Measurements from ENCODE around the gene CNGA1. TPM values are rescaled to one million over a fixed set of nuclear protein-coding genes. Genes with fewer than 3 reads are reported as not detected.
"Not testable (repeated sequence)": the region's sequence is repeated elsewhere in the genome, so short reads cannot be mapped to it uniquely, and the experiment has no call there.

The CNGA1 gene
- total RNA-seq, 2 experiments from 2014 or later: 0.38 TPM; not detected in 1

GRCh38 chr4:48002267-48002666 lies 14.2 kb downstream of the CNGA1 start:
- ChIA-PET POLR2A (no interaction called here), CTCF (interaction anchor here (1.4 kb wide), 1 partner anchor 85 kb away, joined by 4 read pairs; no protein-coding TSS in a partner anchor)

- ChIA-PET POLR2A (no interaction called here), CTCF (no interaction called here)
Measured at GRCh38 chr4:47996021-47996420, 20.5 kb downstream of the CNGA1 start.

GRCh38 chr4:47992475-47992874 lies 24.0 kb downstream of the CNGA1 start:
- CTCF ChIA-PET, POLR2A ChIA-PET: not testable (repeated sequence)

- ChIA-PET CTCF (no interaction called here), POLR2A (no interaction called here)
Measured at GRCh38 chr4:47990145-47990544, 26.3 kb downstream of the CNGA1 start.

GRCh38 chr4:47974566-47974965 lies 41.9 kb downstream of the CNGA1 start:
- ChIA-PET POLR2A (interaction anchor here (0.6 kb wide), 1 partner anchor 106 kb away, joined by 3 read pairs; no protein-coding TSS in a partner anchor), CTCF (no interaction called here)

GRCh38 chr4:47972721-47973120 lies 43.8 kb downstream of the CNGA1 start:
- ChIA-PET POLR2A (no interaction called here), CTCF (no interaction called here)

GRCh38 chr4:47972181-47972580 lies 44.3 kb downstream of the CNGA1 start:
- POLR2A ChIA-PET: no interaction called here

GRCh38 chr4:47968847-47969246 lies 47.6 kb downstream of the CNGA1 start:
- CTCF ChIA-PET: no interaction called here
- POLR2A ChIA-PET: no interaction called here

More at GRCh38 chr4:47972181-47972580, 44.3 kb downstream of the CNGA1 start:
- CTCF ChIA-PET: no interaction called here

- CTCF ChIA-PET: no interaction called here
Measured at GRCh38 chr4:47954677-47955076, 61.8 kb downstream of the CNGA1 start.

GRCh38 chr4:47954245-47954644 lies 62.2 kb downstream of the CNGA1 start:
- CTCF ChIA-PET: no interaction called here

More at GRCh38 chr4:47954677-47955076, 61.8 kb downstream of the CNGA1 start:
- POLR2A ChIA-PET: no interaction called here

GRCh38 chr4:47945930-47946726 lies 70.4 kb downstream of the CNGA1 start:
- ChIA-PET POLR2A (no interaction called here), CTCF (no interaction called here)

More at GRCh38 chr4:47954245-47954644, 62.2 kb downstream of the CNGA1 start:
- POLR2A ChIA-PET: no interaction called here

- ChIA-PET POLR2A (no interaction called here), CTCF (interaction anchor here (0.8 to 2.1 kb wide), 2 partner anchors 8 to 10 kb away, joined by 3 to 4 read pairs; no protein-coding TSS in a partner anchor)
Measured at GRCh38 chr4:47942081-47942819, 74.2 kb downstream of the CNGA1 start.

GRCh38 chr4:47939456-47939855 lies 77.0 kb downstream of the CNGA1 start:
- POLR2A ChIA-PET: no interaction called here
- CTCF ChIA-PET: interaction anchor here (1.4 to 1.6 kb wide), 2 partner anchors 146 to 270 kb away, joined by 3 read pairs; no protein-coding TSS in a partner anchor

- ChIA-PET POLR2A (no interaction called here), CTCF (no interaction called here)
Measured at GRCh38 chr4:47936336-47936735, 80.1 kb downstream of the CNGA1 start.

GRCh38 chr4:47933840-47934239 lies 82.6 kb downstream of the CNGA1 start:
- ChIA-PET POLR2A (interaction anchor here (0.6 kb wide), 1 partner anchor 97 kb away, joined by 3 read pairs; no protein-coding TSS in a partner anchor), CTCF (interaction anchor here (0.9 to 1.6 kb wide), 7 partner anchors 9 to 268 kb away, joined by 3 to 6 read pairs (median 4); no protein-coding TSS in a partner anchor)

GRCh38 chr4:47930971-47931804 lies 85.3 kb downstream of the CNGA1 start:
- ChIA-PET CTCF (interaction anchor here (0.9 to 1.1 kb wide), 2 partner anchors 244 to 263 kb away, joined by 3 read pairs; no protein-coding TSS in a partner anchor), POLR2A (no interaction called here)

- CTCF ChIA-PET: no interaction called here
Measured at GRCh38 chr4:47929682-47930201, 86.7 kb downstream of the CNGA1 start.

GRCh38 chr4:47926667-47927258 lies 89.7 kb downstream of the CNGA1 start:
- CTCF ChIA-PET: no interaction called here
- POLR2A ChIA-PET: no interaction called here

More at GRCh38 chr4:47929682-47930201, 86.7 kb downstream of the CNGA1 start:
- POLR2A ChIA-PET: no interaction called here

- CTCF ChIA-PET, POLR2A ChIA-PET: not testable (repeated sequence)
Measured at GRCh38 chr4:47923261-47923608, 93.2 kb downstream of the CNGA1 start.
